ENCODE measurements around the gene PANK1.

PANK1 gene

DNA sequence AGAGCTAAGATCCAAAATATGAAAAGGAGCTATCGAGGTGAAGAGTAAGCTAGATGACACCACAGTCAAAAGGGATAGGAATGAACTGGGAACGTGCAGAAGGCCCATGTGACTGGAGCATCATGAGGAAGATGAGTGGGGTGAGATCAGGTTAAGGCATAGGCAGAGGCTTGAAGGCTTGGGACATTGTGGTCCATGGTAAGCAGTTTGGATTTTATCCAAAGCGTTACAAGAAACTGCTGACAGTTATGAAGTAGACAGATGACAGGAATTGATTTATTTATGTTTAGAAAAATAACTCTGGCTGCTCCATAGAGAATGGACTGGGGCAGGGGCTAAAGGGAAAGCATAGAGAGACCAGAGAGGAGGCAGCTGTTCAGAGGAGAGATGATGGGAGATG, 18.1 kb upstream of the PANK1 start:
- DNase-seq = no peak
- TF ChIP-seq POLR2A (IDR thresholded peaks at IDR 0.05; ENCODE audit: low read length) (no peak), GATA1 (IDR thresholded peaks at IDR 0.05; ENCODE audit: low read depth, low read length) (no peak)

DNA sequence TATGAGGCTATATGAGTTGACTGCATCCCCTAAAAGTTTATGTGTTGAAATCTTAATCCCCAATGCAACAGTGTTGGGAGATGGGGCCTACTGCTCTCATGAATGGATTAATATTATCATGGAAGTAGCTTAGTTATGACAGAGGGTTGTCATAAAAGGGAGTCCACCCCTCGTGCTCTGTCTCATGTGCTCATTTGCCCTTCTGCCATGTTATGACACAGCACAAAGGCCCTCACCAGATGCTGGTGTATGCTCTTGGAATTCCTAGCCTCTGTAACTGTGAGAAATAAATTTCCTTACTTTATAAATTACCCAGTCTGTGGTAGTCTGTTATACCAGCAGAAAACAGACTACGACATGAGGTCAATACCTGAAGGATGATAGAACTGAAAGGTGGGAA, 17.6 kb upstream of the PANK1 start:
- no peak for TF ChIP-seq POLR2A (IDR thresholded peaks at IDR 0.05; ENCODE audit: low read length)
- TF ChIP-seq GATA1 (IDR thresholded peaks at IDR 0.05; ENCODE audit: low read depth, low read length) = no peak
- no peak for DNase-seq

DNA sequence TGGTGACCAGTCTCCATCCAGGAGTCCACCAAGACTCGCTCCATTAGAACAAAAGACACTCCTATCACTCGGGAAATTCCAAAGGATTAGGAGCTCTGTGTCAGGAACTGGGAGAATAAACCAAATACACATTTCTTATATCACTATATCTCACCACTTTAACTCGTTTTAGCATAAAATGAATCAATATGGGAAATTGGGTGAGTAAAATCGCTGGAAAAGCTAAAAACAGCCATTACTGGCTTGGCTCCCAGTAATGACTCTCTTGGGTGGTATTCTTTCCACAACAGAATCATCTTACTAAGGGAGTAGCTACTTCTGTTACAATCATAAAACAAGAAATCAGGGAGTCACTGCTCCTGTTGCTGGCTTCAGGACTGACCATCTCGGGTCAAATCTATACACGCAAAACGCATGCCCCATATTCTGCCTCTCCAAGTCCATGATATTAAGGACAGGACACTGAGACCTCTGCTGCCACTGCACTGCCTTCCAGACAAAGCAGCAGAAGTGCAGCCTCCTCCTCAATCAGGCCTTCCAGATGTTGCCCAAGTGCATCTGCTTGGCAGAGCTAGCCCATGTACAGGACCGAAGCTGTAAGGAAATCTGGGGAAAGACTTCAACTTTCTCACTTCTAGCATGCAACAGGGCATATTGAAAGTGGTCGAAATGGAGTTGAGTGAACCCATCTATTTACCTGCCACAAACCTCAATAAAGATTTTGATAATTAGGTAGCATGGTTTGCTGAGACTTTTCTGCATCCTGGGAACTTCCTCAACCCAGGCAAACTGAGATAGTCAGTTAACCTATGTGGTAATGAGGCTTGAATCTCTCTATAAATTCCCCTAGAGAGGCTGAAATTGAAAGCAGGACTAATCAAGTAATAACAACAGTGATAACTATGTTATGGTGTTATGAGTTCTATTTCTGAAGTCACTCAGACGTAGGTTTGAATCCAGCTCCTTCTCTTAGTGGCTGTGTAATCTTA, 14.4 kb upstream of the PANK1 start:
- TF ChIP-seq GATA1 (IDR thresholded peaks at IDR 0.05; ENCODE audit: low read depth, low read length) (no peak), POLR2A (IDR thresholded peaks at IDR 0.05; ENCODE audit: low read length) (no peak)
- no peak for DNase-seq

DNA sequence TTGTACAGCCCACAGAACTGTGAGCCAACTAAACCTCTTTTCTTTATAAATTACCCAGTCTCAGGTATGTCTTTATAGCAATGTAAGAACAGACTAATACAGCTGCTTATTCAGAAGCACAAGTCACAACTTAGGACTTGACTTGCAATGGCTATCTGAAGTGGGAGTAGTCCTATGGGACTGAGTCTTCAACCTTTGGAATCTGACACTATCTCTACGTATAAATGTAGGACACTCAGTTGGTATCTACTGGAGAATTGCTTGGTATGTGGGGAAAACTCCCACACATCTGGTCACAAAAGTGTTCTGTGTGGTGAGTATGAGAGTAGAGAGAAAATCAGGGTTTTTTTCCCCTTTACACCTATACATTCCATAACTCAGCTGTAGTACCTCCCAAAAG, 12.3 kb upstream of the PANK1 start:
- no peak for TF ChIP-seq GATA1 (IDR thresholded peaks at IDR 0.05; ENCODE audit: low read depth, low read length)
- TF ChIP-seq POLR2A (IDR thresholded peaks at IDR 0.05; ENCODE audit: low read length) = no peak
- DNase-seq = no peak

DNA sequence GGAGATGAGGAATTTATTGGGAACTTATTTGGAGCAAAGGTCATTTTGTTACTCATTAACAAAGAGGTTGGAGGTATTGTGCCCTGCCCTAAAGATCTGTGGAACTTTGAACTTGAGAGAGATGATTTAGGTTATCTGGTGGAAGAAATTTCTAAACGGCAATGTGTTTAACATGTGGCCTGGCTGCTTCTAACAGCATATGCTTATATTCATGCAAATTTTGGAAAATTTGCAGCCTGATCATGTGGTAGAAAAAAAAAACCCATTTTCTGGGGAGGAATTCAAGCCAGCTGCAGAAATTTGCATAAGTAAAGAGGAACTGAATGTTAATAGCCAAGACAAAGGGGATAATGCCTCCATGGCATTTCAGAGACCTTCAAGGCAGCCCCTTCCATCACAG, 10.7 kb upstream of the PANK1 start:
- no peak for DNase-seq
- TF ChIP-seq GATA1 (IDR thresholded peaks at IDR 0.05; ENCODE audit: low read depth, low read length) = no peak
- TF ChIP-seq POLR2A (IDR thresholded peaks at IDR 0.05; ENCODE audit: low read length) = no peak

DNA sequence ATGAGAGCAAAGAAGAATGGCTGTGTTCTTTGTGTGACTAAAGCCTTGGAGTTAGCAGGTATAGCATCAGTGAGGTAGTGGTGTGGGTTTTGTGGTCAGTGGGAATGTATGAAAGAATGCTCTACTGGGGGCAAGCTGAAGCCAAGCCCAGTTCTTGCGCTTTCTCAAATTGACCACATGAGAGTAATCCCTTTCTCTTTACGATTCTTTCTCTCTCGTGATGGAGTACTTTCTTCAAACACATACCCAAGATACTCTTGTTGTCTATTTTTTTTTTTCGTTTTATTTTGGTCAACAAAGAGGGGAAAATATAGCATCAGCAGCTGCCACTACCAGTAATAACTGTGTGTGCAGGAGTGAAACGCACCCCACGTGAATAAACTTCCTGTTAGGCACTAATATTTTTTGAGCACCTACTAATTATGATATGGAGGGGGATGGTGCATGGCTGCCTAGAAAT, 8.4 kb upstream of the PANK1 start:
- TF ChIP-seq POLR2A (IDR thresholded peaks at IDR 0.05; ENCODE audit: low read length) = no peak
- no peak for TF ChIP-seq GATA1 (IDR thresholded peaks at IDR 0.05; ENCODE audit: low read depth, low read length)
- DNase-seq = no peak

DNA sequence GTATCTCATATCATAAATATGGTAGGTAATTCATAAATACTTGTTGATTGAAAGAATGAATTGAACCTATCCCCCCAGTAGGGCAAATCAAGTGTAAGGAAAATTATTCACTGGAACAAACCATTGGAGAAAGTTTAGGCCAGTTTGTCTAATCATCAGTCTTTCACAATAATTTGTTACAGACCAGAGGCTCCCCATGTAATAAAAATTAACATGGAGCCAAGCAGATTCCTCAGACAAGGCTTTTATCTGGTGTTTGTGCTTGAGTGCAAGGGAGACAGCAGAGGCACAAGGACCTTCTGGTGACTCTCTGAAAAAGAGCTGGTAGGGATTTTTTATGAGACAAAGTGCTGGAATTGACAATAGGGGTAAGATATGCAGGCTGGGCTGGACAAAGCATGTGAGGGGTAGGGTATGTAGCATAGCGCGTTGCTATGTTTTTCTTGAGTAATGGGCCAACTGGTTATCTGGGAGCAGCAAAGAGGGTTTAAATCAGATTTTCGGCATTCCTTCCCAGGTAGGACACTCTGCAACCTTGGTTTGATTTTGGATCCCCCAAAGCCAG, 7.8 kb upstream of the PANK1 start:
- TF ChIP-seq GATA1 (IDR thresholded peaks at IDR 0.05; ENCODE audit: low read depth, low read length) (no peak), POLR2A (IDR thresholded peaks at IDR 0.05; ENCODE audit: low read length) (no peak)
- no peak for DNase-seq

DNA sequence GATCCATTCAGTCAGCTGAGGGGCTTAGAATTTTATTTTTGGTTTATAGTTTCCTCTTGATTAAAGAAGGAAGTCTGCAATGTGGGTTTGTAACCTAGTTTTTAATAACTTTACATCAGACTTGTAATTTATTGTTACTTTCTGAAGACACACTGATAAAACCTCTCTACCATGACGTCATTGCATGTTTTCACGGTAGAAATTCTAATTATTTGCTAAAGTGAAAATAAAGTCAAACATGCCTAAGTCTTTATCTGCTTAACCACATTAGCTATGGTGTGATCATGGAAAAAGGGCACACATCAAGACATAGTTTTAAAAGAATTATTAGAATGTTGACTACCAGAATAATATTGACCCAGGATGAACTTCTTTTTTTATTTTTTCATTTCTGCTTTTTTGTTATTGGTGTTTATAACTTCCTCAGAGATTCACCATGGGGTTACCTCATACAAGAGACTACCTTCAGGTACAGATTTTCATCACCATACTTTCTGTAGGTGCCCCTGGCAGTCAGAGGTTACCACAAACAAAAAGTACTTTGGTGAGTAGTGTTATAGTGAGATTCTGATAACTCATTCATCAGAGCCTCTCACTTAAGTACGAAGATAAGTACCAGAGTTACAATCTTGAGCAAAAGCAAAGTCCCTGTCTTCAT, 7.0 kb upstream of the PANK1 start:
- no peak for DNase-seq
- TF ChIP-seq POLR2A (IDR thresholded peaks at IDR 0.05; ENCODE audit: low read length) (no peak), GATA1 (IDR thresholded peaks at IDR 0.05; ENCODE audit: low read depth, low read length) (no peak)

DNA sequence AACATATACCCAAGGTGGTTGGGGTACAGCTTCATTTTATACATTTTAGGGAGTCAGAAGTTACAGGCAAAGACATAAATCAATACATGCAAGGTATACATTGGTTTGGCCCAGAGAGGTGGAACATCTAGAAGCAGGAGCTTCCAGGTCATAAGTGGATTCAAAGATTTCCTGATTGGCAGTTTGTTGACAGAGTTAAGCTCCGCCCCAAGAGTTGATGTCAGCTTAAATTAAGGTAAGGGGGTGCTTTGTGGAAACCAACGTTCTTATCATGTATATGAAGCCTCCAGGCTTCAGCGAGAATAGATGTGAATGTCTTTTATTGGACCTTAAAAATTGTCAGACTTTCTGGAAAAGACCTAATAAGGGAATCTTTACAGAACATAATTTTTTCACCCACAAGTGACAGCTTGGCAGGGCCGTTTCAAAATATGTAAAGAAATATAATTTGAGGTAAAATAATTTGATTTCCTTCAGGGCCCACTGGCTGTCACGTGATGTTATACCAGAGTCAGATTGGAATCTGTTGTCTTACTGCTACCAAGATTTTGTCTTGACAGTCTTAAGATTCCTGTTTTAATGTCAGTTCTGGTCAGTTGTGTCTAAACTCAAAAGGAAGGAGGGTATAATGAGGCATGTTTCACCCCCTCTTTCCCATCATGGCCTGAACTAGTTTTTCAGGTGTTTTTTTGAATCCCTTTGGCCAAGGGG, 6.3 kb upstream of the PANK1 start:
- no peak for DNase-seq
- TF ChIP-seq POLR2A (IDR thresholded peaks at IDR 0.05; ENCODE audit: low read length) (no peak), GATA1 (IDR thresholded peaks at IDR 0.05; ENCODE audit: low read depth, low read length) (no peak)

DNA sequence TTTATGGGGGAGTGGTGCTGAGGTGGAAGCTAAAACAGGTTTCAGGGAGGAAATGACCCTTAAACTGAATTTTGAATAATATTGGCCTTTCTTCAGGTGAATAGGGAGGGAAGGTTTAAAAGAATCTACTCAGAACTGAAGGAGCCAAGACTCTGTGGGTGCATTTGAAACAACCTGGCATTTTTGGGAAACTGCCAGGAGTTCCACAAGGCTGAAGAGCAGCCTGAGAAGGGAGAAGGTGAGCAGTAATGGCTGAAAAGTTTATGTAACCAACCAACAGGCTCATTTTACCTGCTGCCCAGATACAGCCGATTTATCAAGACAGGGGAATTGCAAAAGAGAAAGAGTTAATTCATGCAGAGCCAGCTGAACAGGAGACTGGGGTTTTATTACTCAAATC, 4.0 kb upstream of the PANK1 start:
- TF ChIP-seq POLR2A (IDR thresholded peaks at IDR 0.05; ENCODE audit: low read length) (no peak), GATA1 (IDR thresholded peaks at IDR 0.05; ENCODE audit: low read depth, low read length) (no peak)
- DNase-seq = no peak

DNA sequence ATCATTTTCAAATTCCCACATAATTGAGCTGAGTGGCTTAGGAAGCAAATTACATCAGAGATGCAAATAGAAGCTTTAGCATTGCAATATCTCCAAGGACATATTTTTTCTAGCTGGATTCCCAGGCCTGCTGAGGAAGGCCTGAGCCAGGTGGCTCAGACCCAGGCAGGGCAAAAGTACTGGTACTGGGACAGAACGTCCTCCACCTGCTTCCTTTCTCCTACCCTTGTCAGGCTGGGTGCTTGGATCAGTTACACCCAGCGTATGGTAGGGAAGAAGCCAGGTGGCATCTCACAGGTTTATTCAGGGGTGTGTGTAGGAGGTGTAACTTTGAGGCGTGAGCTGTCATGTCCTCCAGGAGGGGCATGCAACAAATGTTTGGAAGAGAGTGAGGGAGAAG, 3.0 kb upstream of the PANK1 start:
- TF ChIP-seq POLR2A (IDR thresholded peaks at IDR 0.05; ENCODE audit: low read length) = no peak
- no peak for TF ChIP-seq GATA1 (IDR thresholded peaks at IDR 0.05; ENCODE audit: low read depth, low read length)

DNA sequence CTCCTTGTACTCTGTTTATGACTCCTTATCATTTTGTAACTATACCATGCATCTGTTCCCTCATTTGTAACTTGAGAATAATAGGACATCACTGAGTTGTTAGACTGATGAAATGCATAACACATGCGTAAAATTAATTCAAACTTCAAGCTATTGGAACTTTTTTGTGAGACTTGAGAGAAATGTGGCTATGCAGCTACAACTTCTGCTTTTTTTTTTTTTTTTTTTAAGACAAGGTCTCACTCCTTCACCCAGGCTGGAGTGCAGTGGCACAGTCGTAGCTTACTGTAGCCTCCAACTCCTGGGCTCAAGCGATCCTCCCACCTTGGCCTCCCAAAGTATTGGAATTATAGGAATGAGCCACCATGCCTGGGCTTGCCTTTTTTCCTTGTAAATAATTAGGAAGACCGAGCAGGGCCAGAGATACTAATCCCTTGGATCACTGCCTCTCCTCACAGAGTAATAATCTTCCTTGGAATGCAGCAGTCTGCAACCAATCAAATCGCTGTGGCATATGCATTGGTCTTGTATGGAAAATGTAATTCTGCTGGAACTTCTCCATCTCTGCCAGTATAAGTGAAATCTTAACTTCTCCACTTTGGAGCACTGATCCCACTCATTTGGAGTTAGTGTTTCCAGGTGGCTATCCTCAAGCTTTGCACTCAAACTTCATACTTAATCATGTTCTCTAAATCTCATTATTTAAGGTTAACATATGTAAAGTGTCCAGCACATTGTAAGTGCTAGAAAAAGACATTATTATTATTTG, 2.0 kb upstream of the PANK1 start:
- no peak for DNase-seq
- TF ChIP-seq POLR2A (IDR thresholded peaks at IDR 0.05; ENCODE audit: low read length) (no peak), GATA1 (IDR thresholded peaks at IDR 0.05; ENCODE audit: low read depth, low read length) (no peak)

More for the DNA sequence above, 3.0 kb upstream of the PANK1 start:
- DNase-seq = no peak

DNA sequence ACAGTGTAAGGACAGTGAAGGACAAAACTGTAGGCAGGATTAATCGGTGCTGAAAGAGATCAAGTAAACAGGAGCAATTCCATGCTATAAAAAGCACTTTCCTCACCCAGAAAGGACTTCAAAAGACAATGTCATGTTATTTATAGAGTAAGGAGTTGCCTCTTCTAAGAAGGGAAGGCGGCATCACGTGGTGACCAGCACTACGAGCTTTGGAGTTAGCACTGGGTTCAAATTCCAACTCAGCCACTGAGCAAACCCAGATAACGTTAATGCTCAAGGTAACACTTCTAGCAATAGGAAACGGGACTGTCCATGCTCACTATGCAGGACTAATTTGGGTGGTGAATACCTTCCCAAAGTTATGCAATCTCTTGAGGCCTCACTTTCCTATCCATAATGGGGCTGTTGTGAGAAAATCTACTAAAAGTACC, 715 bp upstream of the PANK1 start:
- TF ChIP-seq GATA1 (IDR thresholded peaks at IDR 0.05; ENCODE audit: low read depth, low read length) (no peak), POLR2A (IDR thresholded peaks at IDR 0.05; ENCODE audit: low read length) (no peak)

More for the DNA sequence above, 715 bp upstream of the PANK1 start:
- peak; percentile 41 to 48 for DNase-seq

Measured in erythroblast (primary cell).